Heart right ventricle (tissue), 16 donors: ENCODE data around the gene ADGRA1. TPM values are rescaled to one million over a fixed set of nuclear protein-coding genes. Genes with fewer than 3 reads are reported as not detected.

Experiments
- ATAC-seq, 8 donors: fragments of 200-7000 bp; cut with Tn5 transposase; one replicate each; pipeline ENCODE4 v1.9.1; 2020; ENCODE audit warnings: mild to moderate bottlenecking in 8 of 8, moderate library complexity in 8 of 8, moderate number of reproducible peaks in 1 of 8
- DNase-seq, 2 donors: peaks; one replicate each; pipeline ENCODE4 v3.0.0-alpha.2; 2020
- H3K27ac ChIP-seq, 10 donors: fragments of 200-600 bp; sonication (generic) in 2 of 10; one replicate each; pipeline versions ENCODE4 v1.5.0 to v1.8.0; 2020 to 2022; ENCODE audit warnings: mild to moderate bottlenecking in 3 of 10
- H3K27me3 ChIP-seq, 7 donors: fragments of 200-600 bp; one replicate each; pipeline ENCODE4 v1.8.0; 2021 to 2022; ENCODE audit warnings: mild to moderate bottlenecking in 2 of 7
- H3K36me3 ChIP-seq, 9 donors: fragments of 200-600 bp; sonication (generic) in 1 of 9; one replicate each; pipeline versions ENCODE4 v1.5.0 to v1.8.0; 2020 to 2022; ENCODE audit warnings: mild to moderate bottlenecking in 2 of 9
- H3K4me1 ChIP-seq, 9 donors: fragments of 200-600 bp; sonication (generic) in 1 of 9; one replicate each; pipeline versions ENCODE4 v1.5.0 to v1.8.0; 2020 to 2022; ENCODE audit warnings: mild to moderate bottlenecking in 4 of 9
- H3K4me3 ChIP-seq, 10 donors: fragments of 200-600 bp; sonication (generic) in 2 of 10; one replicate each; pipeline versions ENCODE4 v1.5.0 to v1.8.0; 2020 to 2022; ENCODE audit warnings: mild to moderate bottlenecking in 7 of 10, moderate library complexity in 2 of 10
- H3K9me3 ChIP-seq, 11 donors: fragments of 200-600 bp in 10 of 11; sonication (generic) in 2 of 11; one replicate each; pipeline versions ENCODE4 v1.5.0 to v1.8.0; 2013 to 2022; ENCODE audit warnings: mild to moderate bottlenecking in 2 of 11, control low read depth in 1 of 11, moderate library complexity in 1 of 11
- WGBS, 2 donors: extraction: QIAGEN DNeasy Blood & Tissue Kit; methylation state at CpG; one replicate each; pipeline ENCODE4 v1.1.7; 2013; ENCODE audit warnings: inconsistent platforms in 1 of 2; 5-methylcytosine and 5-hydroxymethylcytosine counted together
- intact Hi-C, 10 donors: fragments of 100-400 bp; cut with DNase I; formaldehyde crosslinking; loops; one replicate each; pipeline versions ENCODE4 v1.11.1 to v1.14.2; 2022
- polyA plus RNA-seq, 2 donors: library from polyadenylated mRNA; stranded (reverse); fragments of 200-250 nt; gene quantifications; one replicate each; pipeline ENCODE4 v1.2.3, GENCODE V29; 2013
- total RNA-seq, 10 donors: library from RNA; stranded (reverse); fragmentation: NEBNext Ultra II Directional in 3 of 10; extraction: Animal tissue kit (Norgen Biotek cat#: 25700) in 3 of 10; gene quantifications; one replicate each; pipeline versions ENCODE4 v1.2.1 to v1.2.4, GENCODE V29; 2021 to 2023
- TF ChIP-seq, protein P1 (sequence below), 9 donors: fragments of 200-600 bp; sonication (generic) in 2 of 9; IDR thresholded peaks; one replicate each; pipeline versions ENCODE4 v1.5.0 to v1.8.0; 2021 to 2022; ENCODE audit warnings: antibody characterized with exemption in 9 of 9, mild to moderate bottlenecking in 5 of 9, moderate library complexity in 1 of 9
- donor health status: Arrhythmogenic right ventricular cardiomyopathy.
- donor health status: ischemic (EF 13 %, LVEDD 7.1; RV severe dilation, severe dysfunction).
- donor health status: healthy with polysubstance abuse.
- donor health status: DM: no; HTN: yes; CAD: no.
- donor health status: DM: no; HTN: no; CAD: no.
- donor health status: ischemic (EF 25% LVEDD 6.9; RV normal size, moderate dysfunction).
- donor health status: ischemic (EF 25% LVEDD 5.7; RV mildly dilated, moderate dysfunction).
- donor health status: healthy.
- donor health status: DM: yes; HTN: yes; CAD: no.
- donor health status: Ischemic cardiomyopathy.
- donor health status: ischemic (EF 35%, LVEDD 5.7; RV mildly dilated, moderate dysfunction).
- donor health status: nonischemic (EF 11% LVEDD 7.7; RV severe dilation, severe dysfunction).
- donor health status: DM: yes; HTN: yes; CAD: no.
- donor health status: PGD.
- donor health status: ischemic (EF 29% LVEDD 5.4; RV normal size, mild dysfunction).
- donor health status: nonischemic (EF 23%, LVEDD 6.1; RV moderate dilation, normal function).

The ADGRA1 gene
- total and polyA plus RNA-seq, 12 donors, result under 0.01 to 0.21 (median 0.11) TPM; not detected in 6

DNA sequence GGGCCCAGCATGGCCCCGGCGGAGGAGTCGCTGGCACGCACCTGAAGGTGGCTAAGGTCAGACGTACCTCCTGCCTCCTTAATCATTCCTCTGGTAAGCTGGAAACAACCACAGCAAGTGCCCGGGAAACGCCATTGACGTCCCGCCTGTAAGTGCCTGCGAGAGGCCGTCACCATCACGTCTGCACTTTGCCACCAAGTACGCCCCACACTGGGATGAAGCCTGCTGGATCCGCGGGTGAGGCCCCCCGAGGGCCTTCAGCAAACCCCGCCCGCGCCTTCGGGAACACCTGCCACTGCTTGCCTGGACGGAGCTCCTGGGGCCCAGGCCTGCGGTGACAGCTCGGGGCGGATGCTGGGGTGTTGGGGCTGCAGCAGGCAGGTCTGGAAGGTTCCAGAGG lies 12.5 kb downstream of the ADGRA1 start:
- H3K27ac ChIP-seq, result no peak overlapping the region
- no peaks in the 10 kb centered on the region for H3K9me3 ChIP-seq
- peaks cover 4 to 95% (median 81%) of the 10 kb centered on the region in 7 donors for H3K27me3 ChIP-seq
- no peak for ATAC-seq
- intact Hi-C loops, result no loop called here
- H3K4me1 ChIP-seq, result peaks cover 0 to 6% (median 0%) of the 10 kb centered on the region in 9 donors
- H3K4me3 ChIP-seq, result no peak overlapping the region
- no peak for DNase-seq
- TF ChIP-seq, protein P1, sequence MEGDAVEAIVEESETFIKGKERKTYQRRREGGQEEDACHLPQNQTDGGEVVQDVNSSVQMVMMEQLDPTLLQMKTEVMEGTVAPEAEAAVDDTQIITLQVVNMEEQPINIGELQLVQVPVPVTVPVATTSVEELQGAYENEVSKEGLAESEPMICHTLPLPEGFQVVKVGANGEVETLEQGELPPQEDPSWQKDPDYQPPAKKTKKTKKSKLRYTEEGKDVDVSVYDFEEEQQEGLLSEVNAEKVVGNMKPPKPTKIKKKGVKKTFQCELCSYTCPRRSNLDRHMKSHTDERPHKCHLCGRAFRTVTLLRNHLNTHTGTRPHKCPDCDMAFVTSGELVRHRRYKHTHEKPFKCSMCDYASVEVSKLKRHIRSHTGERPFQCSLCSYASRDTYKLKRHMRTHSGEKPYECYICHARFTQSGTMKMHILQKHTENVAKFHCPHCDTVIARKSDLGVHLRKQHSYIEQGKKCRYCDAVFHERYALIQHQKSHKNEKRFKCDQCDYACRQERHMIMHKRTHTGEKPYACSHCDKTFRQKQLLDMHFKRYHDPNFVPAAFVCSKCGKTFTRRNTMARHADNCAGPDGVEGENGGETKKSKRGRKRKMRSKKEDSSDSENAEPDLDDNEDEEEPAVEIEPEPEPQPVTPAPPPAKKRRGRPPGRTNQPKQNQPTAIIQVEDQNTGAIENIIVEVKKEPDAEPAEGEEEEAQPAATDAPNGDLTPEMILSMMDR (IDR thresholded peaks at IDR 0.05), result no peak
- no peaks in the 10 kb centered on the region for H3K36me3 ChIP-seq
- whole genome bisulfite sequencing, 2 donors, result 81% methylated on average over 24 of the region's 24 CpGs

DNA sequence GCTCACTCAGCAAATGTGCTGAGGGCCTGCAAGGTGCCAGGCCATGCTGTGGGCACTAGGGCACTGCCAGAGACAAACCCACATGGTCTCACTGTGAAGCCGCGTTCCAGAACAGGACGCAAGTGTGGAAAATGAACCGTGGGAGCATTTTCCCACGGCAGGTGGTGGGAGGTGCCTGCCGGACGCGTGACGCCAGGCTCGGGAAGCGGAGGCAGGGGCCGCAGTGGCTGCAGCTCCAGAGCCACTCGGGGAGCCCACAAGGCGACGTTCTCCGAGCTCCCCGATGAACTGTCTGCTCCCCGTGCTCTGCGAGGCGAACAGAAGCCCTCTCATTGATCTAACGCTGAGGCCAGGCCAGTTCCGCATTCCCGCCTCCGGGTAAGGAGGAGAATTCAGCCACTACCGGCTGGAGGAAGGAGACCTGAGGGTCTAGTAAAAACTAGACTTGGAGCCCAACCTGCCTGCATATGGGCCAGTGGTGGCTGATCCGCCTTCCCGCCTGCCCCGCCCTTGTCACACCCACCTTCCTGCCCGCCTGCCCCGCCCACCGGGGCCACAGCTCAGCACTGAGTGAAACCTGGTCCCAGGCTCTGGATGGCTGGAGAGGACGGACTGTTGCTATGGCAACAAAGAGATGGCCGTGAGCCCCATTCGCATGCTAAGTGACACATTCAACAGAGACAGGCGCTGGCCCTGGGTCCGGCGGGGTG lies 13.1 kb downstream of the ADGRA1 start:
- ATAC-seq (peak in 2 of 8 donors; percentile 17 to 18), DNase-seq (no peak)
- Histone ChIP-seq H3K36me3 (no peaks in the 10 kb centered on the region), H3K4me1 (peaks cover 0 to 6% (median 0%) of the 10 kb centered on the region in 9 donors), H3K27me3 (peaks cover 4 to 96% (median 75%) of the 10 kb centered on the region in 7 donors), H3K9me3 (no peaks in the 10 kb centered on the region), H3K4me3 (no peak overlapping the region), H3K27ac (no peak overlapping the region)
- intact Hi-C loops, result no loop called here
- TF ChIP-seq, protein P1 (IDR thresholded peaks at IDR 0.05), result no peak
- 18 to 21% methylated on average over 37 of the region's 37 CpGs for WGBS, 2 donors

DNA sequence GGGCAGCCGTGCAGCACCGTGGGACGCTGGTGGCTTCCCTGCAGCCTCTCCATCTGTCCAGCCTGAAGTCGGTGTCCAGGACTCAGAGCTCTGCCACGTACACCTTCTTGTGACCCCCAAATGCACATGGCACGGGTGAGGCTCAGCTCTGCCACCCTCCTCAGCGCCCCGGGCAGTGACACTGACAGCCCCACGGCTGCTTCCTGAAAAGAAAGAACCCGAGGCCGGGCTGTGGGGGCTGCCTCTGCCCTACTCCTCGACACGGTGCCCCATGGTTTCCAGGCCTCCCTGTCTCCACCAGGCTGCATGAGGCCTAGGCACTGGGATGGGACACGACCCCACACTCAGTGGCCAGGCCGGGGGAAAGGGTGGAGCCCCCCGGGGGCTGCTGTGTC lies 13.7 kb downstream of the ADGRA1 start:
- 25 to 27% methylated on average over 16 of the region's 16 CpGs for WGBS, 2 donors
- H3K4me1 ChIP-seq, result peaks cover 0 to 6% (median 0%) of the 10 kb centered on the region in 9 donors
- H3K27me3 ChIP-seq, result peaks cover 4 to 91% (median 69%) of the 10 kb centered on the region in 7 donors
- no peaks in the 10 kb centered on the region for H3K36me3 ChIP-seq
- no peak overlapping the region for H3K27ac ChIP-seq
- peaks cover 0 to 4% (median 0%) of the 10 kb centered on the region in 11 donors for H3K9me3 ChIP-seq
- intact Hi-C loops, result no loop called here
- H3K4me3 ChIP-seq, result no peak overlapping the region
- TF ChIP-seq, protein P1 (IDR thresholded peaks at IDR 0.05), result no peak
- no peak for ATAC-seq
- no peak for DNase-seq

DNA sequence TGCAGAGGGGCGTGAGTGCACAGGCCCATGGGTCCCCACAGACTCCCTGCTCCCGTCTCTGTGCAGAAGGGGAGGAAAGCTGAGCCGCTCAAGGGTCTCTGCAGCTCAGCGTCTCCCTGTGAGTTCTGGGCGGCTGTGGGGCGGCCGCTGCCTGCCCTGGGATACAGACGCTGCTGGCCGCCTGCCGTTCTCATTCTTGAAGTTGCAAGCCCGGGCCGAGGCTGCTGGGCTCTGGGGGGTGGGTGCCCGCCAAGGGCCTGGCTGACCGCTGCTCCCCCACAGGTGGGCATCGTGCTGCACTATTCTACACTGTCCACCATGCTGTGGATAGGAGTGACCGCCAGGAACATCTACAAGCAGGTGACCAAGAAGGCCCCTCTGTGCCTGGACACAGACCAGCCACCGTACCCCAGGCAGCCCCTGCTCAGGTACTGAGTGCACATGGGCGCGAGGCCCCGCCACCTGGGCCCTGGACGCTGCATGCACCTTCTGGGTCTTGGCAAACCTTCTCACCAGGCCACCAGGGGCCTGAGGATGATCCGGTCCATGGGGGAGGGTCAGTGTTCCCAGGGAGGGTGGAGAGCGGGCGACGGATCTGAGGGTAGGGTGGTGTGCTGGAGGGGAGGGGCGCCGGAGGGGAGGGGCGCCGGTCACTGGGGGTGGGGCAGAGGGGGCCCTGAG lies 14.8 kb downstream of the ADGRA1 start:
- ATAC-seq (no peak), DNase-seq (no peak)
- Histone ChIP-seq H3K36me3 (no peaks in the 10 kb centered on the region), H3K4me3 (no peak overlapping the region), H3K27me3 (peaks cover 4 to 79% (median 60%) of the 10 kb centered on the region in 7 donors), H3K4me1 (peaks cover 0 to 6% (median 0%) of the 10 kb centered on the region in 9 donors), H3K9me3 (peaks cover 0 to 15% (median 10%) of the 10 kb centered on the region in 11 donors), H3K27ac (no peak overlapping the region)
- TF ChIP-seq, protein P1 (IDR thresholded peaks at IDR 0.05), result no peak
- WGBS, 2 donors, result 68 to 72% methylated on average over 29 of the region's 29 CpGs
- intact Hi-C loops, result no loop called here
